Large intestine (tissue), 12 donors: ENCODE measurements around the gene OR8S1. TPM values are rescaled to one million over a fixed set of nuclear protein-coding genes. Genes with fewer than 3 reads are reported as not detected.
"Not testable (repeated sequence)": the region's sequence is repeated elsewhere in the genome, so short reads cannot be mapped to it uniquely, and the experiment has no call there.

Experiments used
- DNase-seq, 2 donors: peaks; one replicate each; pipeline versions ENCODE4 v3.0.0 to v3.0.0-alpha.2; 2013
- H3K27ac ChIP-seq: one replicate; pipeline ENCODE4 v1.5.1; 2013; ENCODE audit warnings: low read length
- H3K27me3 ChIP-seq: 2 replicates; pipeline ENCODE4 v1.6.1; 2013; ENCODE audit warnings: low read length; ENCODE audit not compliant: control insufficient read depth, insufficient read depth
- H3K36me3 ChIP-seq: 2 replicates; pipeline ENCODE4 v1.6.1; 2013; ENCODE audit warnings: low read length; ENCODE audit not compliant: control insufficient read depth, insufficient read depth
- H3K4me1 ChIP-seq: one replicate; pipeline ENCODE4 v1.6.1; 2013; ENCODE audit warnings: low read length; ENCODE audit not compliant: control insufficient read depth, insufficient read depth
- H3K4me3 ChIP-seq: one replicate; pipeline ENCODE4 v1.5.1; 2013; ENCODE audit warnings: low read length
- H3K9me3 ChIP-seq: one replicate; pipeline ENCODE4 v1.6.1; 2013; ENCODE audit warnings: mild to moderate bottlenecking, low read depth, low read length, moderate library complexity; ENCODE audit not compliant: control insufficient read depth
- WGBS: methylation state at CpG from one replicate; pipeline ENCODE4 v1.1.5; 2013; ENCODE audit warnings: low lambda C conversion rate; ENCODE audit not compliant: insufficient coverage; 5-methylcytosine and 5-hydroxymethylcytosine counted together
- long read RNA-seq, 11 donors: transcript quantifications; one replicate each; lab custom pipeline, GENCODE V29; 2026
- polyA plus RNA-seq: library from polyadenylated mRNA; unstranded; fragments of 120-200 nt; gene quantifications from one replicate; pipeline ENCODE4 v1.2.1, GENCODE V29; 2013

OR8S1 gene, protein sequence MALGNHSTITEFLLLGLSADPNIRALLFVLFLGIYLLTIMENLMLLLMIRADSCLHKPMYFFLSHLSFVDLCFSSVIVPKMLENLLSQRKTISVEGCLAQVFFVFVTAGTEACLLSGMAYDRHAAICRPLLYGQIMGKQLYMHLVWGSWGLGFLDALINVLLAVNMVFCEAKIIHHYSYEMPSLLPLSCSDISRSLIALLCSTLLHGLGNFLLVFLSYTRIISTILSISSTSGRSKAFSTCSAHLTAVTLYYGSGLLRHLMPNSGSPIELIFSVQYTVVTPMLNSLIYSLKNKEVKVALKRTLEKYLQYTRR
- not detected for polyA plus RNA-seq
- long read RNA-seq, donor 1, result 0 reads
- long read RNA-seq, donor 2, result 0 reads
- long read RNA-seq, donor 3, result 0 reads
- long read RNA-seq, donor 4, result 0 reads
- long read RNA-seq, donor 5, result 0 reads
- long read RNA-seq, donor 6, result 0 reads
- long read RNA-seq, donor 7, result 0 reads
- long read RNA-seq, donor 8, result 0 reads
- long read RNA-seq, donor 9, result 0 reads
- long read RNA-seq, donor 10, result 0 reads
- long read RNA-seq, donor 11, result 0 reads

DNA sequence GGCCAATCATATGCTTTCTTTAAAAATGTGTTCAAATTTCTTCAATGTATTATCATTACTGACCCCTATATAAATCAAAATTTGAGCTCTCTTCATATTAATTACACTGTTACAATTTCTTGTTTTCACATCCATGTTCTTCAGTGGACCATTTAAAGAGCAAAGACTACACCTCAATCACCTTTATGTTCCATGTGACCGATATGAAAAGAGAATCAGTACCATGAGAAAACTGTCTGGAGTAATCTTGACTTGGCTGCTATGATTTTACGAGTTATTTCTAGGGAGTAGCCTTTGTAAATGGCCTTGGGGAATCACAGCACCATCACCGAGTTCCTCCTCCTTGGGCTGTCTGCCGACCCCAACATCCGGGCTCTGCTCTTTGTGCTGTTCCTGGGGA, at the start of gene OR8S1:
Gene OR8S1, plus strand, starts transcription at position 301 of the 400 bp plus-strand sequence. Its CDS starts 0 bp downstream, at position 301.
- H3K4me3 ChIP-seq, result no peak within 1 kb of the TSS
- no peak for DNase-seq

DNA sequence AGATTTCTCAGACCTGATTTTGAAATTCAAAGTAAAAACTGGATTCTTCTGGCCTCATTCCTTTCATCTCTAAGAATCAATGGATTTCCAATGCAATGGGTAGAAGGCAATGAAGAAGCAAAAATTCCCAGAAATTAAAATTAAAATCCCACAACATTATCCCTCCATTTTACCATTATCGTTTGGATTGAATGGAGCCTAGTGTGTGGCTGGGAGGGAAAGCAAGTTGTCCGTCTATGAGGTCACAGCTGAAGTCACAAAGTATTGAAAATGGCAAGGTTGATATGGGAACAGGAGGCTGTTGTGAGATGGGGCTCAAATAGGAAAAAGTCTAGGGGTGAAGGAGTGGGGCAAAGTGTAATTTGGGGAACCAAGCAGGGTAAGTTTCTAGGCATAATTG, 43.2 kb upstream of the OR8S1 start, which contains the start of gene C12orf54:
Gene C12orf54, plus strand, starts transcription at position 301 of the 400 bp plus-strand sequence. CDS start 799 bp downstream, outside the sequence.
- DNase-seq, result no peak
- H3K36me3 ChIP-seq, result no peaks in the 10 kb centered on the region
- no peaks in the 10 kb centered on the region for H3K27me3 ChIP-seq
- no peak within 1 kb of the TSS for H3K27ac ChIP-seq
- H3K4me1 ChIP-seq, result no peaks in the 10 kb centered on the region
- no peak within 1 kb of the TSS for H3K4me3 ChIP-seq
- H3K9me3 ChIP-seq, result no peaks in the 10 kb centered on the region
- no CpG with 5 or more reads among the region's 2 CpGs for WGBS

More for the DNA sequence above, at the start of gene OR8S1:
- 100% methylated on average over 1 of the region's 5 CpGs for WGBS
- no peak within 1 kb of the TSS for H3K27ac ChIP-seq
- H3K9me3 ChIP-seq, result peaks cover 5% of the 10 kb centered on the region
- no peaks in the 10 kb centered on the region for H3K27me3 ChIP-seq
- H3K36me3 ChIP-seq, result no peaks in the 10 kb centered on the region
- H3K4me1 ChIP-seq, result no peaks in the 10 kb centered on the region

- no peaks in the 10 kb centered on the region for H3K4me1 ChIP-seq
- H3K4me3 ChIP-seq, result no peak overlapping the region
- H3K27ac ChIP-seq, result no peak overlapping the region
- no peaks in the 10 kb centered on the region for H3K9me3 ChIP-seq
- H3K27me3 ChIP-seq, result no peaks in the 10 kb centered on the region
- no peak for DNase-seq
- 88% methylated on average over 1 of the region's 3 CpGs for WGBS
- no peaks in the 10 kb centered on the region for H3K36me3 ChIP-seq
These were observed 42.5 kb upstream of the OR8S1 start for GRCh38 chr12:48482930-48483329.

DNA sequence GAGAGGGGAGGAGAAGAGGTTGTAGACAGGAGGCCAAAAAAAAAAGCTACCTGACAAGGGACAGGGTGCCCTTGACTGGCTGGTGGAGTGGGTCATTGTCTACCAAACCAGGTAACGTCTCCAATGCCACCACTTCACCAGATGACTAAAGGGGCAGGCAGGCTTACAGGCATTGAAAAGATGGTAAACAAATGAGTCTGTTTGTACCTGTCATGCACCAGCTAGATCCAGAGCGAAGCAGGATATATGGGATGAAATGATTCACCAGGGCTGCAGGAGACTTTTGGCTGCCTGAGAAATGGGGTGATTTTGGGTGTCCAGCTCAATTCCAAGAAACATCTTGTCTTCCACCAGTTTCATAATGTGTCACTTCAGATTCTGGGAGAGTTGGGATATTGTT, 39.2 kb upstream of the OR8S1 start:
- no peaks in the 10 kb centered on the region for H3K27me3 ChIP-seq
- no peak overlapping the region for H3K27ac ChIP-seq
- WGBS, result no CpG with 5 or more reads among the region's 2 CpGs
- no peak for DNase-seq
- no peaks in the 10 kb centered on the region for H3K4me1 ChIP-seq
- H3K9me3 ChIP-seq, result no peaks in the 10 kb centered on the region
- H3K4me3 ChIP-seq, result no peak overlapping the region
- no peaks in the 10 kb centered on the region for H3K36me3 ChIP-seq

GRCh38 chr12:48486679-48487078, 38.8 kb upstream of the OR8S1 start:
- H3K27ac ChIP-seq, result no peak overlapping the region
- H3K4me1 ChIP-seq, result no peaks in the 10 kb centered on the region
- H3K4me3 ChIP-seq, result no peak overlapping the region
- no CpG with 5 or more reads among the region's 5 CpGs for WGBS
- no peak for DNase-seq
- no peaks in the 10 kb centered on the region for H3K27me3 ChIP-seq
- H3K36me3 ChIP-seq, result no peaks in the 10 kb centered on the region
- no peaks in the 10 kb centered on the region for H3K9me3 ChIP-seq

DNA sequence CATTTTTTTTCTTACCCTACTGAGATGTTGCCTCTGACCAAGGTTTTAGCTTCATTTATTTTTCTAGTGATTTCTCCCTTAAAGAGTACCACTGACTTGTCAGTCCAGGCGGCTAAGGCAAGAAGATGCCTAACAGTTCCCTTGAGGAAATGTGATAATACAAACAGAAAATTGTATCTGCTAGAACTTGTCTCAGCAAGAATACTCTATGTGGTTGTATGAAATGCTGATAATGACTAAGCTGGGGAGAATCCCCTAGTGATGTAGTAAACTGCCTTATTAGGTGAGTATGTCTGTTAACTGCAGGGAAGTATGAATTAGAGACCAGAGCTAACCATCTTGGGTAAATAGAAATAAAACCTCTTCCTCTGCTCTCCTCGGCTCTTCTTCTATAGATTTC, 36.4 kb upstream of the OR8S1 start:
- Histone ChIP-seq H3K27ac (no peak overlapping the region), H3K4me3 (no peak overlapping the region), H3K36me3 (no peaks in the 10 kb centered on the region), H3K4me1 (no peaks in the 10 kb centered on the region), H3K27me3 (no peaks in the 10 kb centered on the region), H3K9me3 (no peaks in the 10 kb centered on the region)
- no peak for DNase-seq
- no CpG with 5 or more reads among the region's 2 CpGs for whole genome bisulfite sequencing

- not testable (repeated sequence) for DNase-seq, H3K36me3 ChIP-seq, H3K27ac ChIP-seq, H3K4me1 ChIP-seq, H3K9me3 ChIP-seq, H3K4me3 ChIP-seq, H3K27me3 ChIP-seq
- WGBS, result no CpG with 5 or more reads among the region's 7 CpGs
These were observed 36.0 kb upstream of the OR8S1 start for GRCh38 chr12:48489456-48489855.

DNA sequence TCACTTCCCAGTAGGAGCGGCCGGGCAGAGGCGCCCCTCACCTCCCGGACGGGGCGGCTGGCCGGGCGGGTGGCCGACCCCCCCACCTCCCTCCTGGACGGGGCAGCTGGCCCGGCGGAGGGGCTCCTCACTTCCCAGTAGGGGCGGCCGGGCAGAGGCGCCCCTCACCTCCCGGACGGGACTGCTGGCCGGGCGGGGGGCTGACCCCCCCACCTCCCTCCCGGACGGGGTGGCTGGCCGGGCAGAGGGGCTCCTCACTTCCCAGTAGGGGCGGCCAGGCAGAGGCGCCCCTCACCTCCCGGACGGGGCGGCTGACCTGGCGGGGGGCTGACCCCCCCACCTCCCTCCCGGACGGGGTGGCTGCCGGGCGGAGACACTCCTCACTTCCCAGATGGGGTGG, 25.2 kb upstream of the OR8S1 start:
- H3K9me3 ChIP-seq, H3K27me3 ChIP-seq, H3K36me3 ChIP-seq, H3K4me1 ChIP-seq, H3K4me3 ChIP-seq, H3K27ac ChIP-seq, DNase-seq: not testable (repeated sequence)
- no CpG with 5 or more reads among the region's 32 CpGs for WGBS

DNA sequence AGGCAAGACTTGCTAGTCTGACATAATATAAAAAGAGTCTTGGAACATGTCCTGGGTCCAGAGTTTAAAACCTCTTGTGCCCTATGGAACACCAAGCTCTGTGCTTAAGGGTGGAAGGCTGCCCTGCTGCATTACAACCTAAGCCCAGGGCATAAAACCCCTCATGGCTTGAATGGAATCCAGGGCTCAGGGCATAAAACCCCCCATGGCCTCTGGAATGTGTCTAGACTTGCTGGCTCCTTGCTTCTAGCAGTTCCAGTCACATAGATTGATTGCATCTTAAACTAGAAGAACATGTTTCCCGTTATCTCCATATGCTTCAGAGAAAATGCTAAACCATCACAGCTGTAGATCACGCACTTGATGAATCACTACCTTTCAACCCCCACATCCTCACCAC, 18.6 kb upstream of the OR8S1 start:
- not testable (repeated sequence) for H3K9me3 ChIP-seq, H3K36me3 ChIP-seq, H3K4me1 ChIP-seq, H3K27ac ChIP-seq, H3K4me3 ChIP-seq, H3K27me3 ChIP-seq, DNase-seq
- WGBS, result no CpG with 5 or more reads among the region's 2 CpGs

DNA sequence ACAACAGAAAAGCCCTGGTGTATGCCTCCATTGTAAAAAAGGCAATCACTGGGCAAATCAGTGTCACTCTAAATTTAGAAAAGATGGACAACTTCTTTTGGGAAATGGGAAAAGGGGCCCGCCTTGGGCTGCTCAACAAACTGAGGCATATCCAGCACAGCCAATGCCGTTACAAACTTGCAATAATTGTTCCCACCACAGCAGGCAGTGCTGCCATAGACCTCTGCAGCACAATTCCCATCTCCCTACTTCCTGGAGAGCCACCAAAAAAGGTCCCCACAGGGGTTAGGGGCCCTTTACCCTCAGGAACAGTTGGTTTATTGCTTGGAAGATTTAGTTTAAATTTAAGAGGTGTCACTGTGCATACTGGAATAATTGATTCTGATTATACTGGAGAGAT, 16.4 kb upstream of the OR8S1 start:
- Histone ChIP-seq H3K36me3 (no peaks in the 10 kb centered on the region), H3K4me1 (no peaks in the 10 kb centered on the region), H3K9me3 (no peaks in the 10 kb centered on the region), H3K27ac (no peak overlapping the region), H3K27me3 (no peaks in the 10 kb centered on the region), H3K4me3 (no peak overlapping the region)
- no CpG with 5 or more reads among the region's 2 CpGs for WGBS
- DNase-seq, result no peak

GRCh38 chr12:48510111-48510510, 15.3 kb upstream of the OR8S1 start:
- no peaks in the 10 kb centered on the region for H3K36me3 ChIP-seq
- WGBS, result 20% methylated on average over 1 of the region's 1 CpG

More at GRCh38 chr12:48510111-48510510, 15.3 kb upstream of the OR8S1 start:
- no peaks in the 10 kb centered on the region for H3K9me3 ChIP-seq
- H3K4me1 ChIP-seq, result no peaks in the 10 kb centered on the region
- no peak for DNase-seq
- no peak overlapping the region for H3K27ac ChIP-seq
- H3K4me3 ChIP-seq, result no peak overlapping the region
- H3K27me3 ChIP-seq, result no peaks in the 10 kb centered on the region
